Measurements from ENCODE around the gene RFK.
"Not testable (repeated sequence)": the region's sequence is repeated elsewhere in the genome, so short reads cannot be mapped to it uniquely, and the experiment has no call there.

The RFK gene

DNA sequence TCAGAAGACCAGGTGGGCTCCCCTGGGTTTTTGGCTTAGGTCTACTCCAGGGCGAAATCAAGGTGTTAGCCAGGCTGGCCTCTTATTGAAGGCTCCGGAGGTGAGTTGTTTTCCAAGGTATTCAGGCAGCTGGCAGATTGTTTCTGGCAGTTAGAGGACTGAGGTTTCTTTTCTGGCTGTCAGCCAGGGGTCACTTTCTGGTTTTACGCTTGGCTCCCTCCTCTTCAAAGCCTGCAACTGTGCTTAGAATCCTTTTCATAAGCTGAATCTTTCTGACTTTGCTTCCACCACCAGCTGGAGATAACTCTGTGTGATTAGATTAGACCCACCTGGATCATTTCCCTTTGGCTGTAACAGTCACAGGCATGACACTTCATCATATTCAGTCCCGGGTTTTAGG is 24.6 kb downstream of the RFK start:
- no peak for DNase-seq

DNA sequence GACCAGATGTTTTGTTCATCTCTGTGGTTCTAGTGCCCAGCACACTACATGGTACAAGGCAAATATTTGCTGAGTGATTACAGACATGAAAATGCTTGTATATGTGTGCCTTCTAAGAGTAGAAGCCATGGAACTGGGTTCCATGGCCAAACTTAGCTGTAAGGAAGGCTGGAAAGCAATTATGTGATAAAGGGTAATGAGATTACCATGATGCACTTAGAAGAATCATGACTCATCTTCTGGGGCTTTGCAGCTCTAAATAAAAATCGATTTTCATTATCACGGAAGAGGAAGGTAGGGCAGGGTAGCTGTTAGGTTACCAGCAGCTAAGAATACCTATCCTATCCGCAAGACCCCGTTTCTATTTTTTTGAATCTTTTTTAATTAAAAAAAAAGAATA is 28.0 kb downstream of the RFK start:
- DNase-seq = no peak

DNA sequence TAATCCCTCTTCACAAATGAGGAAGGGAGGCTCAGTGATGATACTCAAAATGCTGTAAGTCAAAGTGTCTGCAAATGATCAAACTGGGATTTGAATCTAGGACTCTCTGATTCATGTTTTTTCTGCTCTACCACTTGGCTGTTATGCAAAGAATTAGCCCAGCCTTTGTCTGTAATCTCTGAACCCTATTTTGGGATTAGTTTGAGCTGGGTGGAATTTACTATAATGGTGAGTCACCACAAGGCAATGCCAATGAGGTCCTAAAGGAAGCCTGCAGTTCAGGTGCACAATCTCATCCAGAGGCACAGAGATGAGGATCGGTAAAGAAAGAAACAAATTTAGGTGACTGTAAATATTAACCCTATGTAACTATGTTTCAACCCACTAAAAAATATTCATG is 29.2 kb downstream of the RFK start:
- no peak for DNase-seq

DNA sequence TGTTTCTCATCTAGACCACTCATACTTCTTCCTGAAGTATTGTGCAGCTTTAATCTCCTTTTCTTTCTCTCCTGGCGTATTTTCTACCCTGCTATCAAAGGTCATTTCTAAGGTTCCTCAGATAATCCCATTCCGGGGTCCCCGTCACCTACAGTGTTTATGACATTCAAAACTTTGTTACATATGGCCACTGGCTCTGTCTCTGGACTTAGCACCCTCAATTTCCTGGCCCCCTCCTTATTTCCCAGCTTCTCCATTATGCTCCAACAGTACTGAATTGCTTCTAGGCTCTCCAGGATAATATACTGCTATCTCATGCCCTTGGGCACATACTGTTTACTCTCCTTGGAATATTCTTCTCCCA is 31.2 kb downstream of the RFK start:
- no peak for DNase-seq

DNA sequence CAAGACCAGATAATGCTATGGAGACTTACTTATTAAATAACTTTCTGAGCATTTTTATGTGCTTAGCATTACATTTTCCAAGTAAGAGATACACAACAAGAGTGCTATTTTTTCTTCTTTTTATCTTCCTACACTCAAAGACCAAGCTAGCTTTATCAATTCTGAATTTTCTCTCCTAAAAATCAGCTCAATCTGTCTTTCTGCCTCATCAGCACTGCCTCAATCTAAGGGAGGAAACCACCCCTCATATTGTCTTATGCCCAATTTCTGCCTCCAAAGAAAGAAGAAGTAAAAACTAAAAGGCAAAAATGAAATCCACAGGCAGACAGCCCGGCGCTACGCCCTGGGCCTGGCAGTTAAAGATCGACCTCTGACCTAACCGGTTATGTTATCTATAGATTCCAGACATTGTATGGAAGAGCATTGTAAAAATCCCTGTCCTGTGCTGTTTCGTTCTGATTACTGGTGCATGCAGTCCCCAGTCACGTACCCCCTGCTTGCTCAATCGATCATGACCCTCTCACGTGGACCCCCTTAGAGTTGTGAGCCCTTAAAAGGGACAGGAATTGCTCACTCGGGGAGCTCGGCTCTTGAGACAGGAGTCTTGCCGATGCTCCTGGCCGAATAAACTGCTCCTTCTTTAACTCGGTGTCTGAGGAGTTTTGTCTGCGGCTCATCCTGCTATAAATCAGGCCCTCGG is 31.7 kb downstream of the RFK start:
- not testable (repeated sequence) for DNase-seq

DNA sequence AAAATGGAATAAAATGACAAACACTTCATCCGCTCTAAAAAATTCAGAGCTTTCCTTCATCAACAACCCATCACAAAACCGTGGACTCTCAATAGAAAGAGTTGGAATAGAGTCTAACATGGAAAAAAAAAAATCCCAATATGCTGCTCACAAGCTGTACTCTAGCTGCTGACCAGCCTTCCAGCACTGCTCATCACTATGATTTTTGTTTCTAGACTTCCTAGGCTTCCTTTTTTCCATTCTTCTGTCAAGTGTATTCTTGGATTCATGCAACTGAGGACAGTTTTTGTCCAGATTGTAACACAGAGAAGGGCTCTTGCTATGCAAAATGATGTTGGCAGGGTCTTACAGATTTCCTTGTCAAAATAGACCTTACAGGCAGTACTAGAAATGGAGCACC is 34.5 kb downstream of the RFK start:
- DNase-seq = no peak

DNA sequence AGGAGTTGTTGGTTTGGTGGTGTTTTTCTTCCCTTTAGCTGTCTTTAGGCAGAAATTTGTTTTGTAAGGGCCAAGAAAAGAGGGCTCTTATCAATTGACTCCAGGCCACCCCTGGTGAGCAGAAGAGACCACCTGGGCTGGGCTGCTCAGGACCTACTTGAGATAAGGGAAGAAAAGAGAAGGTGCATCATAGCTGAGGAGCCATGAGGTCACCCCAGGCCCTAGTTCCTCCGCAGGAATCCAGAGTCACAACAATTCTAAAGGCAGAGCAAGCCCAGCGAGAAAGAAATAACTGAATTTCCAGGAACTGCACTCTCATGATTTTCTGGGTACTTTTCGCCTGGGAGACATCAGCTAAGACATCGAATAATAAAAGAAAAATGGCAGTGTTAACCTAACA is 34.9 kb downstream of the RFK start:
- DNase-seq = no peak

DNA sequence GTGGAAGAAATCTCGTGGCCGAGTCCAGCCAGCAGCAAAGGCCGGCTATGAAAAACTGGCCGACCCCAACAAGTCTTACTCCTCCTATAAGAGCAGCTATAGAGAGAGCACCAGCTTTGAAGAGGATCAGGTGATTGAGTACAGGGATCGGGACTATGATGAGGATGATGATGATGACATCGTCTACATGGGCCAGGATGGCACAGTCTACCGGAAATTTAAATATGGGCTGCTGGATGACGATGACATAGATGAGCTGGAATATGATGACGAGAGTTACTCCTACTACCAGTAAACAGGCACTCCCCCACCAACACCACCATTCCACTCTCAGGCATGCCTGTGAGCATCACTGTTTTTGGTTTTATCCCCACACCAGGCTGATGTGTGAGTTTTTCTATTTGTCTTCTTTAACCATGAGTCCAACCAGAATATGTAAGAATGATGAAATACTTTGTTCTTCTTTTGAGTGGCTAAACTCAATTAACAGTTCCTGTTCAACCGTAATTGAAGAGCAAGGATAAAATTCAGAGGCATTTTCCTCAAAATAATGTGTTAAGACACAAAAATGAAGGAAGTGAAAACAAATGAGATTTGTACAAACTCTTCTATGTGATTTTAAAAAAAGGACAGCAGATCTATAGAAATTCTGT is 35.5 kb downstream of the RFK start:
- no peak for DNase-seq

DNA sequence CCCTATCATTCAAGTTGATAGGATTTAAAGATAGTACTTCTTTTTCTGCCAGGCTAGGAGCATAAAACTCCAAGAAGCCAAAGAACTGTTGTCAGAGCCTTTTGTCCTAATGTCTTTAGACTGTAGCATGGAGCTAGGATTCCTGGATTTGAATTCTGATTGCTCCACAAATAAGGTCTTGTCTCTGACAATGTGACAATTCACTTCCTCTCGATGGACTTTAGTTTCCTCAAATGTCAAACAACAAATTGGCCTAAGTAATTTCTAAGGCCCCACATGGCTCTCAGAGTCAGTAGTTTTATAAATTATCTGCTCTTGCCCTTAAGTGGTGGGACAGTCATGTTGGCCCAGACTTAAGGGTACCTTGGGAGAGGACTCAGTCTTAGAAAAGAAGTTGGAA is 36.7 kb downstream of the RFK start:
- no peak for DNase-seq

DNA sequence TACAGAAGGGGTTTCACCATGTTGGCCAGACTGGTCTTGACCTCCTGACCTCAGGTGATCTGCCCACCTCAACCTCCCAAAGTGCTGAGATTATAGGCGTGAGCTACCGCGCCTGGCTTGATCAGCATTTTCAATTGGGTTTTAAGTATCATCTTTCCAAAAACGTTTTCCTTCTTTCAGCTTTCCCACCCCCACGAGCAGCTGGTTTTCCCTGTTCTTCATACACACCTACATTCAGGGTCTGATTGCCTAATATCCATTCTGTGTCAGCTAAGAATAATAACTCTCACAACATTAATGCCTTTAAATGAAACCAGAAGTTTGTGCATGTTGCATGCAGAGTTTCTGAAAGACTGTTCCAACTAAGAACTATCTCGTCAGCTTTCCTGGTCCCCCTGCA is 38.3 kb downstream of the RFK start:
- no peak for DNase-seq

DNA sequence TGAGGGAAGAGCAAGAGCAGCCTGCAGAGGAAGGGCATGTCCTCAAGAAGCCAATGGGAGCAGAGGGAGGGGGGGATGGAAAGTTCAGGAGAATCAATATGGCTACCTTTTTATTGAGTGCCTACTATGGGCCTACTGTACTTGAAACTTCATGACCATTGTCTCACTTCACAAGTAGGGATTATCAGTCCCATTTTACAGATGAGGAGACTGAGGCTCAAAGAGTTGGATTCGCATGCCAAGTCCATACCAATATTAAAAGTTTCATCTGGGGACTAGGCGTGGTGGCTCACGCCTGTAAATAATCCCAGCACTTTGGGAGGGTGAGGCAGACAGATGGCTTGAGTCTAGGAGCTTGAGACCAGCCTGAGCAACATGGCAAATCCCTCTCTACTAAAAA is 40.0 kb downstream of the RFK start:
- DNase-seq = no peak

DNA sequence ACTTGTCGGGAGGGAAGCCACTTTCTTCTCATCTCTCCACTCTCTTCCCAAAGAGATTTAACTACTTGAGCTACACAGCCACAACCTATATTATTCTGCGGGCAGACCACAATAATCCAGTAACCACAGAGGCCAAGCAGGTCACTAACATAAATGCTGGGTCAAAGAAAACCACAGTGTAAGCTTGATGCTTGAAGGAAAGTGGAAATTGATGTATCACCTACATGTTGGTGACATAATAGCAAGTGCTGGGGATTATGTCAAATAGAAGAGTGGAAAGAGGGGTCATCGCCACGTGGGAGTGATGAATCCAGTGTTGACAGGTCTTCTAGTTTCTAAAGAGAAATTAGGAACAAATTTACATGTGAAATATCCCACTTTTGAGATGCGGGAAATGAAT is 40.9 kb downstream of the RFK start:
- no peak for DNase-seq

DNA sequence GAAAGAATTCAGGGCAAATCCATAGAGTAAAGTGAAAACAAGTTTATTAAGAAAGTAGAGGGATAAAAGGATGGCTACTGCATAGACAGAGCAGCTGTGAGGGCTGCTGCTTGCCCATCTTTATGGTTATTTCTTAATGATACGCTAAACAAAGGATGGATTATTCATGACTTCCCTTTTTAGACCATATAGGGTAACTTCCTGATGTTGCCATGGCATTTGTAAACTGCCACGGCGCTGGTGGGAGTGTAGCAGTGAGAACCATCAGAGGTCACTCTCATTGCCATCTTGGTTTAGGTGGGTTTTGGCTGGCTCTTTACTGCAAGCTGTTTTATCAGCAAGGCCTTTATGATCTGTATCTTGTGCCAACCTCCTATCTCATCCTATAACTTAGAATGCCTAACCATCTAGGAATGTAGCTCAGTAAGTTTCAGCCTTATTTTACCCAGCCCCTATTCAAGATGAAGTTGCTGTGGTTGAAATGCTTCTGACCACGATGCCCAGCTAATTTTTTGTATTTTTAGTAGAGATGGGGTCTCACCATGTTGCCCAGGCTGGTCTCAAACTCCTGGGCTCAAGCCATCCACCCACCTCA is 42.1 kb downstream of the RFK start:
- no peak for DNase-seq

DNA sequence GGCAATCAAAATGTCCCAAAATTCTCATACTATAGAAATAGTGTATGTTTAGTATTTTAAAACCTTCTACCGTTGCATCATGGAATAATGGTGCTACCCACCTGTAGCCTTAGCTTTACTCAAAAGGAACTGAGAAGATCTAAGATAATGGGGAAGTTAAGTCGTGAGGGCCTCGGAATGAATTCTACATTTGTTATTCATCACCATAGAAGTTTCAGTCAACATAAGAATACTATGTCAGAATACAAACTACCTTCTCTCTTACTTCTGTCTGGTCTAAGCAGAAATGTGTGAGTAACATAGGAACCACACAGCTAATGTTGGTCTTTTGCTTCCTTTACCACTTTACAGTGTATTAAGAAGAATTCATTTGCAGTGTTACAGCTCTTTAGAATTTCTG is 43.2 kb downstream of the RFK start:
- no peak for DNase-seq

DNA sequence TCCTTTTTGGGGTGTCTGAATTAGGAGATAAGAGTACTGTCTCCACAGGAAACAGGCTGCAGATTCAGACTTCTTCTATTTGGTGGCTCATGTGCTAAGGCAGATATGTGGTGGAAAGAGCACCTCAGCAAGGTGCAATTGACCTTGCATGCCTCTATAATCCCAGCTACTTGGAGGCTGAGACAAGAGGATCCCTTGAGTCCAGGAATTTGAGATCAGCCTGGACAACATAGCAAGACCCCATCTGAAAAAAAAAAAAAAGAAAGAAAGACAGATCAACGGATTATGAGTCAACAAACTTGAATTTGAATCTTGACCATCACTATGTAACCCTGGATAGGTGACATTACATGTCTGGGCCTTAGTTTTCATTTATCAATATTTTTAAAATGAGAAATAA is 44.4 kb downstream of the RFK start:
- DNase-seq = no peak

DNA sequence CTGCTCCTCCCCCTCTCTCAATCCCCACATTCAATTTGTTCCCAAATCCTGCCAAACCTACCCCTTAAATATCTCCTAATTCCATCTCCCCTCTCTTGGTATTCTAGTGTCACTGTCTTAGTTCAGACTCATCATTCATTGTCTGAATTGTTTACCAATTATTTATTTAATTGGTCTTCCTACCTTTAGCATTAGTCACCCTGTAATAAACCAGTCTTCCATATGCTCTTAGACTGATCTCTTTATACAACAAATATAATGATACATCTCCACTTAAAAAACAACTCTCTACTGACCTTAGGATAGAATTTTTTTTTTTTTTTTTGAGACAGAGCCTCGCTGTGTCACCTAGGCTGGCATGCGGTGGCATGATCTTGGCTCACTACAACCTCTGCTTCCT is 51.4 kb downstream of the RFK start:
- no peak for DNase-seq

DNA sequence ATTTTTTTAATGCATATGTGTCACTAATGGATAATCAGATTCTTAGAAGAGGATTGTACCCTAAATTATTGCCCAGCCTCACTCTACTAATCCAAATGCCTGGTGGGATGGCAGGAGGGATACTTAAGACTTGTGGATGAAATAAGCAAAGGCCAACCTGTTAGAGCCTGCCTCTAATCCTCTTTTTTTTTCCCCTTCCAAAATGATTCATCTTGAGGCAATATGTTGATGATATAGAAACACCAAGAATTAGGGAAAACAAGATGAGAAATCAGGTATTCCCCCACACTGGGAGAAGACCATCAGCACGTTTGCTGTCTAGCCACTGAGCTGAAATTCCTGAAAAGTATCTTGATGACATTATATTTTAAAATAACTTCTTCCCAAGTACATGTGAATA is 52.0 kb downstream of the RFK start:
- no peak for DNase-seq

DNA sequence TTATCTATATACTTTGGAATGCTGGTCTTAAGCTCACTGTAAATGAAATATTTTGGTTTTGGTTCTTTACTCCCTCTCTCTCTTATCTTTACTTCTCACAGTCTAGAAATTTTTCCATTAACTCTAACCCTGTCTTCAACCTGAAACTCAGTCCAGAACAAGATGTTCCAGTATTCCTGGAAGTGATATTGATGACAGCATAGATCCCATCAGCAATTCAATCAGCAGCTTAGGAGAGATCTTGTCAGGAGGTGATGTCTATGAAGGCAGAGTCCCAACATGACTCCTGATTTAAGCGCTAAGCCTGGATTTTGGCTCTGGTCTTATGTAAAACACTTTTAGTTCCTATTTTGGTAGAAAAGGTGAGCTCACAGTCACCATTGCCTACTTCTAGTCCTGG is 52.6 kb downstream of the RFK start:
- no peak for DNase-seq

DNA sequence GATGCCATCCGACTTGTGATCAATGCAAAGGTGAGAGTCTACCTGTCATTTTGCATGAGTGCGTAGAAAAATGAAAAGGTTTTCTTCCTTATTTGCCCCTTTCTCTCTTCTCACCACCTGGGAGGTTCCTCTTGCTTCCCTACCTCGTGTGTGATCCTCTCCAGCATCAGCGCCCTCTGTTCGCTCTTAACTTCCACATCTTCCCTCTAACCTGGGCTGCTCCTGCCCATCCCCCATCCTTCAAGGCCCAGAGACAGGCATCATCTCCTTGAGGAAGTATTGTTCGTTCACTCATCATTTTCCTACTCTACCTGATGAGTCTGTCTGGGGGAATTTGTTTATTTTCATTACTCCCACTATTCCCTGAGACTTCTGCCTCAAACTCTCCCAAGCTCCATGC is 55.8 kb downstream of the RFK start:
- DNase-seq = no peak

DNA sequence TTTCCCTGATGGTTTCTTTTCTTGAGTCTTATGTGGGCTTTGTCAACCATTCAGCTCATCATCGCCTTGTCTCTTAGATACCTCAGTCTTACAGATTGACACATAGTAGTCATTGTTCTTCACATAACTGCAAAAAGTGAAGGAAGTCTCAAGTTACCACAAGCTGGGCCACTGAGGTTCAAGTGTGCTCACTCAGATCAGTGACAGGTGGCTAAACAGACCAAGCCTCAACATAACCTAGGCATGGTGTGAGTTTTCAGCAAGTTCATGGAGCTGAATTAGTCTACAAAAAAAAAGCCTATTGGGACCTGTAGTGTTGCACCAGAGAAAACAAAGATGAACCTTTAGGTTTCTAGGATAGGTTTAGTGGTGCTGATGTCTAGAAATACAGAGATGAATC is 58.2 kb downstream of the RFK start:
- no peak for DNase-seq
